ENCODE data around the gene SYNRG. TPM values are rescaled to one million over a fixed set of nuclear protein-coding genes. Genes with fewer than 3 reads are reported as not detected.

Gene SYNRG
- total RNA-seq, 1 donor from 2014 or later = 56.3 TPM

DNA sequence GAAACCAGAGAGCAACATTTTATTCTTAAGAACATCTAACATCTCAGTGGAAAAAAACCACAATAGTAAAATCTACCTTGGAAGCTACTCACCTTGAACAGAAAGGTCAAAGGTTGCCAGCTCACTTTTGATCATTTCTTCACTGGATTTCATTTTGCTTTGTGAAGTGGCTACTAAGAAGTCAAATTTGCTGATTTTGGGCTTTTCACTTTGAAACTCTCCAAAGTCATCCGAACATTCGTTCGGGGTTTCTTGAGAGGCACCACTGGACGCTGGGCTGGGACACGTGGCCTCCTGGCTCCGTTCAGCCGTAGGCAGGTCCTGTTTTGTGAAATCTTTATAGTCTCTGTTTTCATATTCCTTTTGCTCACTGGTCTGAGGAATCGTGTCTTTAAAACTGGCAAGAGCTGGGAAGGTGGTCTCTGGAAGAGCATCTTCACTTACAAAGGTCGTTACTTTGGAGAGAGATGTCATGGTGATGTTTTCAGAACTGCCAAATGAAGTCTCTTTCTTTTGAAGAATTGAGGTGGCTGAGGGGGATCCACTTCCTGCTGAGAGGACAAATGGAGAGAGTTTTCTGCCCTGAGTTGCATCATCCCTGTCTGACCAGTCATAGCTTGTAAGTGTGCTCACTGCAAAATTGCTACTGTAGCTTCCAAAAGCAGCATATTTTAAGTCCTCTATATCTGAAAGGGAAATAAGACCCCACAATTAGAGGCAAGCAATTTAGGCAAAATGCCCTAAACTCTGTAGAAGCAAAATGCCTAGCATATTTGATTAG, 67.1 kb downstream of the SYNRG start:
- no peaks in the 10 kb centered on the region for H3K27me3 Mint-ChIP-seq (ENCODE audit: low read depth)
- peaks cover 34% of the 10 kb centered on the region for H3K36me3 Mint-ChIP-seq
- peaks cover 19% of the 10 kb centered on the region for H3K4me1 Mint-ChIP-seq

GRCh38 chr17:37538981-37539659, 70.1 kb downstream of the SYNRG start:
- Mint-ChIP-seq H3K36me3 (peaks cover 36% of the 10 kb centered on the region), H3K4me3 (no peak overlapping the region)

More for the DNA sequence above, 67.1 kb downstream of the SYNRG start:
- TF ChIP-seq, protein P1, sequence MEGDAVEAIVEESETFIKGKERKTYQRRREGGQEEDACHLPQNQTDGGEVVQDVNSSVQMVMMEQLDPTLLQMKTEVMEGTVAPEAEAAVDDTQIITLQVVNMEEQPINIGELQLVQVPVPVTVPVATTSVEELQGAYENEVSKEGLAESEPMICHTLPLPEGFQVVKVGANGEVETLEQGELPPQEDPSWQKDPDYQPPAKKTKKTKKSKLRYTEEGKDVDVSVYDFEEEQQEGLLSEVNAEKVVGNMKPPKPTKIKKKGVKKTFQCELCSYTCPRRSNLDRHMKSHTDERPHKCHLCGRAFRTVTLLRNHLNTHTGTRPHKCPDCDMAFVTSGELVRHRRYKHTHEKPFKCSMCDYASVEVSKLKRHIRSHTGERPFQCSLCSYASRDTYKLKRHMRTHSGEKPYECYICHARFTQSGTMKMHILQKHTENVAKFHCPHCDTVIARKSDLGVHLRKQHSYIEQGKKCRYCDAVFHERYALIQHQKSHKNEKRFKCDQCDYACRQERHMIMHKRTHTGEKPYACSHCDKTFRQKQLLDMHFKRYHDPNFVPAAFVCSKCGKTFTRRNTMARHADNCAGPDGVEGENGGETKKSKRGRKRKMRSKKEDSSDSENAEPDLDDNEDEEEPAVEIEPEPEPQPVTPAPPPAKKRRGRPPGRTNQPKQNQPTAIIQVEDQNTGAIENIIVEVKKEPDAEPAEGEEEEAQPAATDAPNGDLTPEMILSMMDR (IDR thresholded peaks at IDR 0.05; ENCODE audit: unreplicated experiment) = no peak
- Mint-ChIP-seq H3K4me3 (no peak overlapping the region), H3K9me3 (no peaks in the 10 kb centered on the region), H3K27ac (no peak overlapping the region)
- DNase-seq (ENCODE audit: low spot score in 2 of 2, unreplicated experiment in 2 of 2) = no peak

DNA sequence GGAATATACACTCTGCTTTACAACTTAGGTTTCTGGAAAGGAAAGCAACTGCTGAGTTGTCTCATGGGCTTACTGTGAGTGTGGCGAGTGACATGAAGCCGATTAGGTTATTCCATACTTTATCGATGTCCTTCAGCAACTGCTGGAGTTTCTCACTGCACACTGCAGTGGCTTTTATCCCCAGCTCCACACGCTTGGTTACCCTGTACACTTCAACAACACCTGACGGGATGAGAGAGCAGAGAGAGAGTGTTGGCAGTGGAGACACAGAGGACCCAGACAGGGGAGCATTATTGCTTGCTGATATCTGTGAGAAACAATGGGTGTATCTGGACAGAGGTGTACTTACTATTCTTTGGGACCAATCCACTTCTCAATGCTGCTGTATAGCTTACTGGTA, 73.3 kb downstream of the SYNRG start:
- Mint-ChIP-seq H3K4me1 (no peaks in the 10 kb centered on the region), H3K9me3 (no peaks in the 10 kb centered on the region), H3K4me3 (no peak overlapping the region), H3K27me3 (ENCODE audit: low read depth) (no peaks in the 10 kb centered on the region), H3K27ac (no peak overlapping the region), H3K36me3 (peaks cover 37% of the 10 kb centered on the region)
- DNase-seq (ENCODE audit: low spot score in 2 of 2, unreplicated experiment in 2 of 2) = no peak
- TF ChIP-seq, protein P1 (IDR thresholded peaks at IDR 0.05; ENCODE audit: unreplicated experiment) = no peak

More at GRCh38 chr17:37538981-37539659, 70.1 kb downstream of the SYNRG start:
- H3K4me1 Mint-ChIP-seq = peaks cover 4% of the 10 kb centered on the region
- no peak for DNase-seq (ENCODE audit: low spot score in 2 of 2, unreplicated experiment in 2 of 2)
- H3K27me3 Mint-ChIP-seq (ENCODE audit: low read depth) = no peaks in the 10 kb centered on the region
- TF ChIP-seq, protein P1 (IDR thresholded peaks at IDR 0.05; ENCODE audit: unreplicated experiment) = no peak
- no peaks in the 10 kb centered on the region for H3K9me3 Mint-ChIP-seq
- H3K27ac Mint-ChIP-seq = no peak overlapping the region

DNA sequence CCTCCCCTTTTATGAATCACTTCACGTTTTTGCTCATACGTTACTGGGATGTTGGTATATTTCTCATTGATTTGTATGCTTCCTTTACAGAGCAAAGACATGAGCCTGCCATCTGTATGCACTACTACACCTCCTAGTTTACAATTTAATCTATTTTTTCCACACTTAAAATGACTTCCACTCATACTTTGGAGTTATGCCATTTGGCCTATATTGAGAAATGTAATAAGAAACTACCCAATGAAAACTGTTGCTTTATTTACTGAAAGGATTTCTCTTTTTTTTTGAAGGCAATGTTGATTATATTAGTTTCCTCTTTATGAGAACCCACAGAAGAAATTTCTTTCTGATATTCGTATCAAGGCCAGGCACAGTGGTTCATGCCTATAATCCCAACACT, 76.5 kb downstream of the SYNRG start:
- DNase-seq (ENCODE audit: low spot score in 2 of 2, unreplicated experiment in 2 of 2) = no peak
- Mint-ChIP-seq H3K27me3 (ENCODE audit: low read depth) (no peaks in the 10 kb centered on the region), H3K4me3 (no peak overlapping the region), H3K36me3 (peaks cover 28% of the 10 kb centered on the region), H3K9me3 (no peaks in the 10 kb centered on the region), H3K27ac (peak overlapping the region; percentile 43), H3K4me1 (no peaks in the 10 kb centered on the region)
- TF ChIP-seq, protein P1 (IDR thresholded peaks at IDR 0.05; ENCODE audit: unreplicated experiment) = no peak

GRCh38 chr17:37530420-37530819, 78.8 kb downstream of the SYNRG start:
- TF ChIP-seq, protein P1 (IDR thresholded peaks at IDR 0.05; ENCODE audit: unreplicated experiment) = no peak
- H3K27me3 Mint-ChIP-seq (ENCODE audit: low read depth) = no peaks in the 10 kb centered on the region
- H3K36me3 Mint-ChIP-seq = peaks cover 20% of the 10 kb centered on the region
- no peak overlapping the region for H3K27ac Mint-ChIP-seq
- no peak for DNase-seq (ENCODE audit: low spot score in 2 of 2, unreplicated experiment in 2 of 2)
- no peaks in the 10 kb centered on the region for H3K4me1 Mint-ChIP-seq
- H3K9me3 Mint-ChIP-seq = no peaks in the 10 kb centered on the region
- H3K4me3 Mint-ChIP-seq = no peak overlapping the region
